Lower leg skin (tissue), 4 donors: Measurements from ENCODE around the gene EXOC5. TPM values are rescaled to one million over a fixed set of nuclear protein-coding genes. Genes with fewer than 3 reads are reported as not detected.
"Not testable (repeated sequence)": the region's sequence is repeated elsewhere in the genome, so short reads cannot be mapped to it uniquely, and the experiment has no call there.

Experiments used
- DNase-seq, 2 donors: peaks; one replicate each; pipeline ENCODE4 v3.0.0-alpha.2; 2019; ENCODE audit warnings: low spot score in 2 of 2
- H3K4me3 ChIP-seq: fragments of 200-600 bp; sonication (generic); 2 replicates; pipeline ENCODE4 v1.5.1; 2017; ENCODE audit warnings: mild to moderate bottlenecking, low read depth; ENCODE audit not compliant: poor library complexity, severe bottlenecking
- CTCF ChIP-seq, 3 donors: fragments of 450-650 bp; IDR thresholded peaks; one replicate each; pipeline ENCODE4 v1.5.1; 2016; ENCODE audit warnings: antibody characterized with exemption in 3 of 3, mild to moderate bottlenecking in 3 of 3, moderate library complexity in 2 of 3
- POLR2A ChIP-seq, 2 donors: fragments of 450-650 bp; IDR thresholded peaks; one replicate each; pipeline ENCODE4 v1.6.1; 2016 to 2017; ENCODE audit warnings: antibody characterized with exemption in 2 of 2, mild to moderate bottlenecking in 1 of 2, moderate library complexity in 1 of 2
- WGBS, 2 donors: methylation state at CpG; one replicate each; pipeline ENCODE4 v1.1.5; 2018; 5-methylcytosine and 5-hydroxymethylcytosine counted together
- intact Hi-C: fragments of 100-400 bp; cut with DNase I; formaldehyde crosslinking; loops from one replicate; pipeline ENCODE4 v1.15.0; 2023; ENCODE audit warnings: low total_unique reads
- total RNA-seq, 4 donors: library from RNA; depleted of rRNA; stranded (reverse); fragments of >200 nt; gene quantifications; one replicate each; pipeline ENCODE4 v1.1.0, GENCODE V29; 2016

Gene EXOC5
- total RNA-seq, 4 donors from 2014 or later, result 25.1 to 38.9 (median 33.7) TPM

- no peak overlapping the region for H3K4me3 ChIP-seq
- WGBS, 2 donors, result 61 to 80% methylated on average over 2 of the region's 2 CpGs
- TF ChIP-seq CTCF (IDR thresholded peaks at IDR 0.05) (no peak), POLR2A (IDR thresholded peaks at IDR 0.05) (no peak)
- DNase-seq, result no peak
- intact Hi-C loops, result no loop called here
These were observed 21.6 kb downstream of the EXOC5 start for GRCh38 chr14:57246933-57247657.

- WGBS, 2 donors, result 90 to 97% methylated on average over 2 of the region's 2 CpGs
- DNase-seq, result no peak
These were observed 22.8 kb downstream of the EXOC5 start for GRCh38 chr14:57245941-57246340.

GRCh38 chr14:57244106-57244505, 24.6 kb downstream of the EXOC5 start:
- intact Hi-C loops, result no loop called here
- DNase-seq, result no peak
- no peak overlapping the region for H3K4me3 ChIP-seq
- WGBS, 2 donors, result 50 to 57% methylated on average over 2 of the region's 2 CpGs
- TF ChIP-seq POLR2A (IDR thresholded peaks at IDR 0.05) (no peak), CTCF (IDR thresholded peaks at IDR 0.05) (no peak)

More at GRCh38 chr14:57245941-57246340, 22.8 kb downstream of the EXOC5 start:
- H3K4me3 ChIP-seq, result no peak overlapping the region
- intact Hi-C loops, result no loop called here
- no peak for TF ChIP-seq POLR2A (IDR thresholded peaks at IDR 0.05)
- TF ChIP-seq CTCF (IDR thresholded peaks at IDR 0.05), result no peak

- H3K4me3 ChIP-seq, result no peak overlapping the region
- TF ChIP-seq POLR2A (IDR thresholded peaks at IDR 0.05) (no peak), CTCF (IDR thresholded peaks at IDR 0.05) (no peak)
- intact Hi-C loops, result no loop called here
- DNase-seq, result no peak
These were observed 25.4 kb downstream of the EXOC5 start for GRCh38 chr14:57243320-57243719.

- H3K4me3 ChIP-seq, intact Hi-C loops: not testable (repeated sequence)
- 97% methylated on average over 7 of the region's 7 CpGs for WGBS, 2 donors
These were observed 28.6 kb downstream of the EXOC5 start for GRCh38 chr14:57240115-57240514.

GRCh38 chr14:57232006-57232405, 36.7 kb downstream of the EXOC5 start:
- no peak for DNase-seq
- intact Hi-C loops, result no loop called here
- H3K4me3 ChIP-seq, result no peak overlapping the region
- WGBS, 2 donors, result 96 to 100% methylated on average over 1 of the region's 1 CpG
- TF ChIP-seq CTCF (IDR thresholded peaks at IDR 0.05) (no peak), POLR2A (IDR thresholded peaks at IDR 0.05) (no peak)

More at GRCh38 chr14:57240115-57240514, 28.6 kb downstream of the EXOC5 start:
- DNase-seq, result not testable (repeated sequence)

GRCh38 chr14:57228320-57228719, 40.4 kb downstream of the EXOC5 start:
- 92 to 95% methylated on average over 2 of the region's 2 CpGs for WGBS, 2 donors
- not testable (repeated sequence) for DNase-seq, H3K4me3 ChIP-seq

More at GRCh38 chr14:57228320-57228719, 40.4 kb downstream of the EXOC5 start:
- intact Hi-C loops, result not testable (repeated sequence)
